Peyer's patch (tissue), 4 donors: ENCODE data around the gene FOXG1.

Experiments
- CTCF ChIP-seq, 6 experiments: fragments of 450-650 bp in 4 of 6; fragments of 200-600 bp in 2 of 6; sonication (generic) in 1 of 6; IDR thresholded peaks; one replicate each; pipeline ENCODE4 v1.5.1; 2017 to 2019; ENCODE audit warnings: antibody characterized with exemption in 6 of 6, mild to moderate bottlenecking in 3 of 6, moderate library complexity in 1 of 6
- POLR2A ChIP-seq, 2 donors: fragments of 450-650 bp; IDR thresholded peaks; one replicate each; pipeline ENCODE4 v1.5.1; 2017; ENCODE audit warnings: antibody characterized with exemption in 2 of 2, mild to moderate bottlenecking in 2 of 2, moderate library complexity in 2 of 2

- TF ChIP-seq POLR2A (IDR thresholded peaks at IDR 0.05) = no peak
- no peak for TF ChIP-seq CTCF (IDR thresholded peaks at IDR 0.05)
These were observed 637 bp upstream of the FOXG1 start for GRCh38 chr14:28765831-28766468.
